Measurements from ENCODE around the gene S100A1.

S100A1 gene

GRCh38 chr1:153610811-153611301 lies 17.4 kb upstream of the S100A1 start:
- peak; percentile 74 for DNase-seq (ENCODE audit: low spot score)

DNA sequence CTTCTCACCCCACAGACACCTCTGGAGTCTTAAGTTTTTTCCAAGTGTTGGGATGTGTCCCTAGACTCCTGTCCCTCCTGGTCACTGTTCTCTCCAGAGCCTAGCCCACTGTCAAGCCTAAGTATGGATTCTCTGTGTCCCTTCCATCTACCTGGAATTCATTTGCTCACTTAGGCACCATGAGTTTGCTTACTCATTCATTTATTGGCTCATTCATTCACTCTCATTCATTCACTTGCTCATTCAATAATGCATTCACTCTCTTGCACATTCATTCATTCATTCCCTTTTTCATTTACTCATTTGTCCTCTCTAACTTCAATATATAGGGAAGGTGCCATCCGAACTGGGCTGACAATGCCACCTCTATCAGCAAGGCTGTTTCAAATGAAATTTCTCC lies 16.9 kb upstream of the S100A1 start:
- no peak for DNase-seq (ENCODE audit: low spot score)

- peak; percentile 46 for DNase-seq (ENCODE audit: low spot score)
Observed at GRCh38 chr1:153612111-153612754, 16.0 kb upstream of the S100A1 start.

DNA sequence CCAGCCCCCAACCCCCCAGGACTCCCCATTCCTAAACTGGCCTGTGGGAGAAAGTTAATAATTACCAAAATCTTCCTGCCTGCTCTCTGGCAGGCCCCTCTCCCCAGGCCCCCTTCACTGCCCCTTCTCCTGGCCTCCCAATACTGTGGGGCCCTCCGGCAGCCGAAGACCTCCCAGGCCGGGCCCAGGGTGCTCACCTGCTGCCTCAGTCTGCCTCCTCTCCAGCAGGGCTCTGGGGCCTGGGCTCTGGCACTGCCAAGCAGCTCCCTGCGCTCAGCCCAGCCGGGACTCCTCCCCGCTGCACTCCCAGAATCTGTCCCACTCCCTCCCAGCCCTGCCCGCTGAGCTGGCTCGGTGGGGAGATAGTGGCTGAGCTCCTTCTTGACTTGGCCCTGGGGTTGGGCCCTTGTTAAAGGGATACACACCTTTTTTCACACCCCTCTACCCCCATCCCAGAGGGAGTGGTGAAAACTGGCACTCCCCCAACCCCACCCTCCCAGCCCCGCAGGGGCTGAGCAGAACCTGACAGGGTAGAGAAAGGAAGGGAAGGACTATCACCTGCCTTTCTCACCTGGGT lies 15.4 kb upstream of the S100A1 start, which contains the start of gene S100A16:
TSS of gene S100A16 (minus strand) at position 383 of the 577 bp plus-strand sequence. CDS start 4,986 bp downstream, outside the sequence.
- DNase-seq (ENCODE audit: low spot score) = peak; percentile 94

DNA sequence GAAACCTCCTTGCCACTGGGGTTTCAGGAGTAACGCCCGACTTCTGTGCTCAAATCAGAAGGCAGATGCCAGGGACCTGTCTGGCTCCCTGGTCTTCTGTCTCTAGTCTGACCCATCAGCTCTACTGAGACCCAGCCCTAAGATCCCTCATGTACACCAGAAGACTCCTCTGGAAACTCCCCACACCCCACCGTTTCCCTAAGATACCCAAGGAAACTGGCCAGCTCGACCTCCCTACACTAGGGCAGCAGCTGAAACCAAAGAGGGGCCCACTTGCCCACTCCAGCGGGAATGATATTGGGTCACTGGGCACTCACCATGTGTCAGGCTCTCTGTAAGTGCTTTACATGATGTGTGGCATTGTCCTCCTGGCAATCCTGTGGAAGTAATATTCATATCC lies 14.8 kb upstream of the S100A1 start:
- no peak for DNase-seq (ENCODE audit: low spot score)

GRCh38 chr1:153614189-153614900 lies 13.9 kb upstream of the S100A1 start:
- peak; percentile 60 for DNase-seq (ENCODE audit: low spot score)

DNA sequence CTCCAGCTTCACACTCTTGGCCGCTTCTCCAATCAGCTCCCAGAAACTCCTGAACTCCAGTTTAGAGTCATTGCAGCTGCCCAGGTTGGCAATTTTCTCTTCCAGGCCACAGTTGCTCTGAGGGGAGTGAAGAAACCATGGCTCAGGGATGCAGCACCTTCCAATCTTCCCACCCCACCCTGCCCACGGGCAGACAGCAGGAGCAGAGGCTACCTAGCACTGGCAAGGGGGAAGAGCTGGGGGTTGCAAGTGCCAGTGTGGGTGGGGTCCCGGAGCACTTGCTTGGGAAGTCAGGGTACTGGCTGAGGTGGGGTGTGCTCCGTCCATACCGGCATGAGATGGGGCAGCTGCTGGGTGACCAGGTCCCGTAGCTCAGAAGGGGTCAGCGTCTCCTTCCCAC lies 13.3 kb upstream of the S100A1 start:
- no peak for DNase-seq (ENCODE audit: low spot score)

GRCh38 chr1:153615406-153615805 lies 12.8 kb upstream of the S100A1 start:
- DNase-seq (ENCODE audit: low spot score) = no peak

- DNase-seq (ENCODE audit: low spot score) = no peak
Observed at GRCh38 chr1:153616144-153616916, 11.9 kb upstream of the S100A1 start, which contains the start of gene S100A14. TSS of gene S100A14 (minus strand) at chr1:153616325. CDS start at chr1:153615858, 467 bp downstream.

- no peak for DNase-seq (ENCODE audit: low spot score)
Observed at GRCh38 chr1:153616917-153617311, 11.3 kb upstream of the S100A1 start.

DNA sequence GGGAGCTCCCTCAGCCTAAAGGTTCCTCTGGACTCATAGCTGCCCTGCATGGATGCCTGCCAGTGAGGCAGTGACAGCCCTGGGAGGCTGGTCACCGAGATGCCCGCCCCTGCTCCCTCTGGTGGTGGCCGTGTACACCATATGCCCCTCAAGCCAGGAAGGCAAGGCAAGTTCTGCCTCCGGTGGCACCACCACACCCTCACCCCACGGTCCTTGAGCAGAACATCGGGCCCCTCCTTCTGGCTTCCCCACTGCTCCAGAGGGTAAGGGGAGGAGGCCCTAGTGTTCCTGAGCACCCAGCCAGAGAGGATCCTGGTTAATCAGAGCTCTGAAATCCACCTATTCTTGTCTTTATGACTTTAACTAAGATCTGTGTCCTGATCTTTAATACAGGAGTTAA lies 10.6 kb upstream of the S100A1 start:
- DNase-seq (ENCODE audit: low spot score) = peak; percentile 73

GRCh38 chr1:153619171-153619570 lies 9.1 kb upstream of the S100A1 start:
- DNase-seq (ENCODE audit: low spot score) = no peak

GRCh38 chr1:153623101-153623500 lies 5.1 kb upstream of the S100A1 start:
- DNase-seq (ENCODE audit: low spot score) = no peak

DNA sequence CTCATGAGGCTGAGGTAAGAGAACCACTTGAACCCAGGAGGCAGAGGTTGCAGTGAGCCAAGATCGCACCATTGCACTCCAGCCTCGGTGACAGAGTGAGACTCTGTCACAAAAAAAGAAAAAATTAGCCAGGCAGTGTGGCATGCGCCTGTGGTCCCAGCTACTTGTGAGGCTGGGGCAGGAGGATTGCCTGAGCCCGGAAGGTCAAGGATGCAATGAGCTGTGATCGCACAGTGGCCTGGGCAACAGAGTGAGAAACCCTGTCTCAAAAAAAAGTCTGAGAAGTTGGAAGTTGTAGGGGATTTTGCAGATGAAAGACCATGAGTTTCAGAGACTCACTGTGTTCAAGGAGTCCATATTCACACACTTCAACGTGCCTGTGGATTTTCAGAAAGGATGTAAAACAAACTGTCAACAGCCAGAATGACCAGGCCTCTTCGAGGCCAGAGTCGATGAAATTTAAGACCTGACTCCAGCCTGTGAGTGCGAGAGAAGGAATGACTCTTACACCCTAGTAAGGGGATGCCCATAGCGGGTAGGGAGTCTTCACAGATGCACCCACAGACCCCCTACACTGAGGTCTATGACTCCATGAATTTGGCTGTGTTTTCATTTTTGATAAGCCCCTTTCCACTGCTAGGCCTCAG lies 3.1 kb upstream of the S100A1 start:
- DNase-seq (ENCODE audit: low spot score) = no peak

GRCh38 chr1:153626477-153626903 lies 1.7 kb upstream of the S100A1 start:
- DNase-seq (ENCODE audit: low spot score) = no peak

GRCh38 chr1:153626904-153627714 lies 1.1 kb upstream of the S100A1 start, which contains the start of gene S100A13:
TSS of gene S100A13 (minus strand) at chr1:153627505. CDS start at chr1:153626472, 1,033 bp downstream.
- DNase-seq (ENCODE audit: low spot score) = peak; percentile 92

- no peak for DNase-seq (ENCODE audit: low spot score)
Observed at GRCh38 chr1:153628638-153629342, 556 bp downstream of the S100A1 start.

- DNase-seq (ENCODE audit: low spot score) = no peak
Observed at GRCh38 chr1:153629343-153629665, 1.1 kb downstream of the S100A1 start.

DNA sequence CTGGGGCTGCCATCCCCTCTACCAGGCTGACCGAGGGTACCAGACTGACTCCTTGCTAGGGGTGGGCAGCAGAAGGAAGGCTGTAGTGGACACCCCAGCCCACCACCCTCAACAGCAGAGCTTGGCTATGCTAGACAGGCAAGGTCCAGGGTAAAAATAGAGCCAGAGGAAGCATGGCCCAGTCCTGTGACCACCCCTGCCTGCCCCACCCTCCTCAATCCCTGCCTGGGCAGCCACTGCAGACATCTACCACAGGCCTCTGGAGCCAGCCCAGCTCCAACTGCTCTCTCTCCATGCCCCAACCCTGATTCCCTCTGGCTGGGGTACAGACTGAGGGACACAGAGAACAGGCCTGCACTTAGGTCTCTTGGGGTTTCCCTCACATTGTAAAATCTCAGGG lies 1.7 kb downstream of the S100A1 start:
- DNase-seq (ENCODE audit: low spot score) = peak; percentile 26

GRCh38 chr1:153630384-153630783 lies 2.1 kb downstream of the S100A1 start:
- no peak for DNase-seq (ENCODE audit: low spot score)
